ENCODE results near the gene ZMYND11.

Gene ZMYND11

DNA sequence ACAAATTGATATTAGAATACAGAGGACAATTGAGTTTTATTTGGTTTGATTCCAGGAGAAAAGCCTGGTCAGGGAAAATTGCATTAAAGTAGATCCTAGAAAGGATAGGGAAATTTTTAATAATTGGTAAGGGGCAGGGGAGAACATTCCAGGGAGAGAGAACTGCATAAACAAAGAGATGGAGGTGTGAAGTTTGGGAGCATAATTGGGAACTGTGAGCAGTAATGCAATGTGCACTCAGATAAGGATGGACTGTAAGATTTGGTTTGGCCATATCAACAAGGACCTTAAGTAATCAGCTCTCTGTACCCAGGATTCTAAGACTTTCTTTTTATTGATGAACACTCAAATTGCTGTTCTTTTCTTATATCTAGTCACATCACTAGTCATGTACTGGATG is 41.4 kb downstream of the ZMYND11 start:
- Histone ChIP-seq H3K36me3 (ENCODE audit: control insufficient read depth, insufficient read depth, low read length) (no peaks in the 10 kb centered on the region; the same call in 1 of the 2 replicates), H3K4me3 (replicated peaks; ENCODE audit: low read depth, low read length) (no peak overlapping the region), H3K27me3 (replicated peaks; ENCODE audit: control insufficient read depth, insufficient read depth, low read length) (no peaks in the 10 kb centered on the region)
- no peak for DNase-seq (ENCODE audit: extremely low read depth, insufficient read length)
- TF ChIP-seq, protein P1, sequence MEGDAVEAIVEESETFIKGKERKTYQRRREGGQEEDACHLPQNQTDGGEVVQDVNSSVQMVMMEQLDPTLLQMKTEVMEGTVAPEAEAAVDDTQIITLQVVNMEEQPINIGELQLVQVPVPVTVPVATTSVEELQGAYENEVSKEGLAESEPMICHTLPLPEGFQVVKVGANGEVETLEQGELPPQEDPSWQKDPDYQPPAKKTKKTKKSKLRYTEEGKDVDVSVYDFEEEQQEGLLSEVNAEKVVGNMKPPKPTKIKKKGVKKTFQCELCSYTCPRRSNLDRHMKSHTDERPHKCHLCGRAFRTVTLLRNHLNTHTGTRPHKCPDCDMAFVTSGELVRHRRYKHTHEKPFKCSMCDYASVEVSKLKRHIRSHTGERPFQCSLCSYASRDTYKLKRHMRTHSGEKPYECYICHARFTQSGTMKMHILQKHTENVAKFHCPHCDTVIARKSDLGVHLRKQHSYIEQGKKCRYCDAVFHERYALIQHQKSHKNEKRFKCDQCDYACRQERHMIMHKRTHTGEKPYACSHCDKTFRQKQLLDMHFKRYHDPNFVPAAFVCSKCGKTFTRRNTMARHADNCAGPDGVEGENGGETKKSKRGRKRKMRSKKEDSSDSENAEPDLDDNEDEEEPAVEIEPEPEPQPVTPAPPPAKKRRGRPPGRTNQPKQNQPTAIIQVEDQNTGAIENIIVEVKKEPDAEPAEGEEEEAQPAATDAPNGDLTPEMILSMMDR (IDR thresholded peaks at IDR 0.05; ENCODE audit: insufficient read depth, low read length, poor library complexity, severe bottlenecking): no peak

DNA sequence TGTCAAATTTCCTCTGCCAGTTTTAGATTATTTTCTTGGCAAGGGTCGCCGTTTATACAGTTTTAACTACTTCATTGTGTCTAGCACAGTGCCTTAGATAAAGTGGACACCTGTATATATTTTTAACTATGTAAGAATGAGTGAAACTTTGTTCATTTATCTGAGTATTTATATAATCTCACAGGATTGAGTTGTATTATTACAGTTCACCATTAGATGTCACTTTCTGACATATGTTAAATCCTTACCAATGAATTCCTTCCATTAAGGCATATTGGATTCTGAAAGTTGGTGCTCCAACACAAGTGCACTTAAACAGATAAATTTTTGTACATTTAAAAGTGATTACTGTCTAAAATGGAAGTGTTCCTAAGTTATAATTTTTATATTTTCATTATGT is 43.0 kb downstream of the ZMYND11 start:
- no peaks in the 10 kb centered on the region for H3K27me3 ChIP-seq (replicated peaks; ENCODE audit: control insufficient read depth, insufficient read depth, low read length)
- H3K4me3 ChIP-seq (replicated peaks; ENCODE audit: low read depth, low read length): no peak overlapping the region
- TF ChIP-seq, protein P1 (IDR thresholded peaks at IDR 0.05; ENCODE audit: insufficient read depth, low read length, poor library complexity, severe bottlenecking): peak; percentile 17
- no peak for DNase-seq (ENCODE audit: extremely low read depth, insufficient read length)
- H3K36me3 ChIP-seq (ENCODE audit: control insufficient read depth, insufficient read depth, low read length): no peaks in the 10 kb centered on the region; the same call in 1 of the 2 replicates

DNA sequence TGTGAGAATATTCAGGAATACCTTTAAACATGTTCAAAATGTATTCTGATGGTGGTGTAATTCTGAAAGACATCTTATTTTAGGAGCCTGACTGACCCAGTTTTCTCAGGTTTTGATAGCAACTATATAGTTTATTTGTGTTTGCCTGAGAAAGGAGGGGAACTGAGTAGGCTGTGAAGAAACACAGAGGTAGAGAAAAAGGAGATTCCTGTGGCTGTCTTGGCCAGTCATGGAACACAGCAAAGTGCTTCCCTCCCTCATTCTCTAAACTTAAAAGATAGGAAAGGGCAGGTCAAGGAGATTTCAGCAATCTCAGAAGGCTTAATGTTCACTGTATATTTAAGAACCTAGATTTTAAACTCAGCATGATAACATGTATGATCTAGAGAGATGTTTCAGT is 43.5 kb downstream of the ZMYND11 start:
- TF ChIP-seq, protein P1 (IDR thresholded peaks at IDR 0.05; ENCODE audit: insufficient read depth, low read length, poor library complexity, severe bottlenecking): no peak
- Histone ChIP-seq H3K27me3 (replicated peaks; ENCODE audit: control insufficient read depth, insufficient read depth, low read length) (no peaks in the 10 kb centered on the region), H3K36me3 (ENCODE audit: control insufficient read depth, insufficient read depth, low read length) (no peaks in the 10 kb centered on the region; the same call in 1 of the 2 replicates), H3K4me3 (replicated peaks; ENCODE audit: low read depth, low read length) (no peak overlapping the region)
- DNase-seq (ENCODE audit: extremely low read depth, insufficient read length): no peak

DNA sequence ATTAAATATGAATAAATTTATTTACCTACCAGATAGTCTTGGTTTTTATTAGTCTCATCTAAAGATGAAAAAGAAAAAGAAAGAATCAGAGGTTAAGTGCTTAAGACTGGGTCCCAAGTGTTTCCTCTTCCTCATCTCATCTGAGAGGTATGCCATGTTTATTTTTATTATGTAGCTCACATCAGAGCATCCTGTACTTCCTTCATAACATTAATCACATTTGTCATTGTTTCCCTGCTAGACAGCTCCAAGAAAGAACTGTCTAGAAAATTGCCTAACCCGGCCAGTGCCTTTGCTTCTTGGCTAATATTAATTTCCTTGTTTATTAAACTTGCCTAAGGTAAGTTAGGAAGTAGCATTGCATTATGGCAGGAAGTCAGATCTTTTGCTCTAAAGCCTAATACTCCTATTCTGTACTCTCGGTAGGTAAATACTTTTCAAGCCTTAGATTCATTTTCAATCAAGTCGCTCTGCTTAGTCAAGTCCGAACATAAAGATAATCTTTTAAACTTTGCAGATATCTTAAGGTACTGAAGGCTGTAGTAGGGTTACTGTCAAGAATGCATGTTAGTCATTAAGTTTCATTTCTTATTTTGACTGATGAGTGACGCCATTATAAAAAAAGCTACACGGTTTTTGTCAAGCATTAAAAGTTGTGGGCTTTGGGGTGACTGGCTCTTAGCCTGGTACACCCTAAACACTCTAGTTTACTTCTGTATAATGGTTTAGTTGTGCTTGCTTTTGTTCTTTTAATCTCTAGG is 47.4 kb downstream of the ZMYND11 start:
- TF ChIP-seq, protein P1 (IDR thresholded peaks at IDR 0.05; ENCODE audit: insufficient read depth, low read length, poor library complexity, severe bottlenecking): no peak
- Histone ChIP-seq H3K27me3 (replicated peaks; ENCODE audit: control insufficient read depth, insufficient read depth, low read length) (no peaks in the 10 kb centered on the region), H3K4me3 (replicated peaks; ENCODE audit: low read depth, low read length) (no peak overlapping the region; the same call in 1 of the 2 replicates), H3K36me3 (ENCODE audit: control insufficient read depth, insufficient read depth, low read length) (no peaks in the 10 kb centered on the region; the same call in 1 of the 2 replicates)
- peak; percentile 24 for DNase-seq (ENCODE audit: extremely low read depth, insufficient read length)

DNA sequence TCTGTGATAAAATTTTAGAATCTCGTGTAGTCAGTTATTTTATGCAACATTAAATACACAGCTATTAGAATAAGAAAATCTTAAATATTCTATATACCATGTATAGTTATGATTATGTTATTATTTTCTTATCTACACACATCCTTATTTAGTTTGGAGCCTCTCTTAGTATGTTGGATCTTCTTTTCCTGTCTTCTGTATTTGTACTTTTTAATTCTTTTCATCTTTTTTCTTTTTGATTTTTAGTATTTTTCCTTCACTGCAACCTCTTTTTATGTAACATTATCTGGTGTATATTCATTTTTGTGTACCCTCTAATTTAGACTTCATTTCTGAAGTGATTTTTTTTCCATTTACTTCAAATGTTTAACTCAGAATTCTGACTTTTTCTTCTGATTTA is 48.9 kb downstream of the ZMYND11 start:
- no peak for DNase-seq (ENCODE audit: extremely low read depth, insufficient read length)
- H3K36me3 ChIP-seq (ENCODE audit: control insufficient read depth, insufficient read depth, low read length): no peaks in the 10 kb centered on the region; the same call in 1 of the 2 replicates
- TF ChIP-seq, protein P1 (IDR thresholded peaks at IDR 0.05; ENCODE audit: insufficient read depth, low read length, poor library complexity, severe bottlenecking): no peak

More for the DNA sequence above, 48.9 kb downstream of the ZMYND11 start:
- H3K27me3 ChIP-seq (replicated peaks; ENCODE audit: control insufficient read depth, insufficient read depth, low read length): no peaks in the 10 kb centered on the region
- no peak overlapping the region for H3K4me3 ChIP-seq (replicated peaks; ENCODE audit: low read depth, low read length)

Data from GM06990 (cell line).